Measurements from ENCODE around the gene ANGEL1.

ANGEL1 gene

DNA sequence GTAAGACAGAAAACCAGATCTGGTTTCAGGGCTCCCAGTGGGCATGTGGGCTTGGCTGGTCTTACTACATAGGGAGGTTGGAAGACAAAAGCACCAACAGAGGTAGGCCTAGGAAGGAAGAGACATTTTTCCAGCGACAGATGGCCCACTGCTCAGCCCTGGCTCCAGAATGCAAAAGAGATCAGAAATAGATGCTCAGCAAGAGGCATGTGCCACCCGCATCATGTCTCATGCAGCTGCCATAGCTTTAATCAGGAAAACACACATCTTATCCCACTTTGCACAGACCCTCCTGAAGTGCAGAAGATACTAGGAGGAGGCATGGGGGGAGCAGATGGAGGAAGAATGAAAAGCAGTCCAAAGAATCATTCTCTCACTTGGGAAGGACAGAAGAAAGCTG is 26.1 kb downstream of the ANGEL1 start:
- Histone ChIP-seq H3K4me3 (ENCODE audit: low read length) (no peak overlapping the region), H3K9ac (ENCODE audit: low read depth, low read length) (no peak overlapping the region), H3K4me1 (ENCODE audit: insufficient read depth, low read length) (no peaks in the 10 kb centered on the region), H3K27me3 (ENCODE audit: insufficient read depth, low read length) (no peaks in the 10 kb centered on the region), H3K27ac (ENCODE audit: low read depth, low read length) (no peak overlapping the region), H3K36me3 (ENCODE audit: insufficient read depth, low read length) (peaks cover 74% of the 10 kb centered on the region), H3K9me3 (ENCODE audit: insufficient read depth, low read depth, low read length) (no peaks in the 10 kb centered on the region)
- WGBS: 94% methylated on average over 2 of the region's 2 CpGs

DNA sequence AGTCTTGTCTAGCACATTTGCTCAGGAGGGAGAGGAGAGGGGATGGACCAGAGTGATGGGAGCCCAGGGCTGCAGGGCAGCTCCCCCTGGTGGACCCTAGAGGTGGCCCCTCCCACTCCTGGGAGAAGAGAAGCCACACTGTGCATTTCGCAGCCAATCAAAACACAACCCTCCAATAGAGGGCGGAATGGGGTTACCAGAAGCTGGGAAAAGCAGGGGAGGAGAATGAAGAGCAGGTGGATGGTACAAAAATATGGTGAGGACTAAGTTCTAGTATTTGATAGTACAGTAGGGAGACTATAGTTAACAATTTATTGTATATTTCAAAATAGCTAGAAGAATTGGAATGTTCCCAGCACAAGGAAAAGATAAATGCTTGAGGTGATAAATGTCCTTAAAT is 27.8 kb downstream of the ANGEL1 start:
- peaks cover 65% of the 10 kb centered on the region for H3K36me3 ChIP-seq (ENCODE audit: insufficient read depth, low read length)
- H3K4me3 ChIP-seq (ENCODE audit: low read length): no peak overlapping the region
- no peak overlapping the region for H3K9ac ChIP-seq (ENCODE audit: low read depth, low read length)
- H3K27me3 ChIP-seq (ENCODE audit: insufficient read depth, low read length): no peaks in the 10 kb centered on the region
- H3K27ac ChIP-seq (ENCODE audit: low read depth, low read length): no peak overlapping the region
- no peaks in the 10 kb centered on the region for H3K9me3 ChIP-seq (ENCODE audit: insufficient read depth, low read depth, low read length)
- no peaks in the 10 kb centered on the region for H3K4me1 ChIP-seq (ENCODE audit: insufficient read depth, low read length)
- WGBS: 17% methylated on average over 1 of the region's 2 CpGs

DNA sequence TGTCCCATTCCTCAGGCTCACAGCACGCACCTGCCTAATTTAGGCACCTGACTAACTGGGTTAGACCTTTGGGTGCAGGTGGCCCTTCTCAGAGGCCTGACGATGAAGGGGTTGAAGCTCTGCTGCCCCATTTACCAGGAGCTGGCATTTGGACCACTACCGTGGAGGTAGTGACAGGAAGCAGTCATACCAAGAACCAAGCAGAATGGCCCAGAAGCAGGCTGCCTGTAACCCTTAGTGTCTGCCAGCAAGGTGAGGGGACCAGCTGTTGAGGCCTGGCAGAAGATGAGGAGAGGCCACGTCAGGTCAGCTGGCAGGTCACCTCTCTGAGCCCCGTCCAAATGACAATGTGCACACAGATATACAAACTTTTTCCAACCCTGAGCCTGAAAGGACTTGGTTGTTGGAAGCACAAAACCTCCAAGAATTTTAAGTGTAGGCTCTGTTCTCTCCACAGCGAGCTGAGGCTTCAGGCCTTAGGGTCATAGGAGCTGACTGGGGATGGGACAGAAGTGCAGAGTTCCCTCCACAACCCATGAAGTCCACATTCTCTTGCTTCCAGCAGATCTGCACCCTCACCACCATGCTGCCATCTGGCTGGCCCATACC is 28.3 kb downstream of the ANGEL1 start:
- 88% methylated on average over 6 of the region's 6 CpGs for WGBS
- no peak overlapping the region for H3K27ac ChIP-seq (ENCODE audit: low read depth, low read length)
- no peak overlapping the region for H3K4me3 ChIP-seq (ENCODE audit: low read length)
- no peaks in the 10 kb centered on the region for H3K9me3 ChIP-seq (ENCODE audit: insufficient read depth, low read depth, low read length)
- peaks cover 63% of the 10 kb centered on the region for H3K36me3 ChIP-seq (ENCODE audit: insufficient read depth, low read length)
- H3K4me1 ChIP-seq (ENCODE audit: insufficient read depth, low read length): no peaks in the 10 kb centered on the region
- no peak overlapping the region for H3K9ac ChIP-seq (ENCODE audit: low read depth, low read length)
- no peaks in the 10 kb centered on the region for H3K27me3 ChIP-seq (ENCODE audit: insufficient read depth, low read length)

DNA sequence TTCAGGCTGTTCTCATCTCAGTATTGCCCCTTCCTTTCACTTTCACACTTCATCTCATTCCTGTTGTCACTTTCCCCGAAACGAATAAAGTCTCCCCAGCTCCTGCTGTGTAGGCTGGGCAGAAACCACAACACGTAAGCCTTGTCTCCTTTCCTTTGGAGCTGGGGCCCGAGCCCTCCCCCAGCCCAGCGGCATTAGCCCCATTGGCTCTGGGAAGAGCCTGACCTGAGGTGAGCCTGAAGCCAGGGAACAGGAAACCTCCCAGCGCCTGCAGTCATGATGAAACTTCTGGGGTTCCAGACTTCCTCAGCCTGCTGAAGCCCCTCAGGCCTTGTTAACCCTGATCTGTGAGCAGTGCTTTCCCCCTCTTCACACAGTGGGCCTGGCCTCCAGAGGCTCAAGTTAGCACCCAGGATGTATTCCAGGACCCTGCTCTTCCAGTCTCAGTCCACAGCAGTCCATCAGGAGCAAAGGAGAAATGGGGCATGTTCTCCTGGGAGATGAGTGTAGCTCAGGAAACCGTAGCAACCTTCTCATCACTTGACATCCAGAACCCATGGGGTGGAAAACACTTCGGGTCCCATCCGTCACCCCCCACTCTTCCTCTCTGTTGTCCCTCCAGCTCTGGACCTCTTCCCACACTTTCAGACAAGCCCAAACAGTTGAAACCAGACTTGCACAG is 29.7 kb downstream of the ANGEL1 start:
- Histone ChIP-seq H3K4me1 (ENCODE audit: insufficient read depth, low read length) (no peaks in the 10 kb centered on the region), H3K27me3 (ENCODE audit: insufficient read depth, low read length) (no peaks in the 10 kb centered on the region), H3K27ac (ENCODE audit: low read depth, low read length) (no peak overlapping the region), H3K9ac (ENCODE audit: low read depth, low read length) (no peak overlapping the region), H3K4me3 (ENCODE audit: low read length) (no peak overlapping the region), H3K36me3 (ENCODE audit: insufficient read depth, low read length) (peaks cover 50% of the 10 kb centered on the region), H3K9me3 (ENCODE audit: insufficient read depth, low read depth, low read length) (no peaks in the 10 kb centered on the region)
- WGBS: 77% methylated on average over 9 of the region's 9 CpGs

DNA sequence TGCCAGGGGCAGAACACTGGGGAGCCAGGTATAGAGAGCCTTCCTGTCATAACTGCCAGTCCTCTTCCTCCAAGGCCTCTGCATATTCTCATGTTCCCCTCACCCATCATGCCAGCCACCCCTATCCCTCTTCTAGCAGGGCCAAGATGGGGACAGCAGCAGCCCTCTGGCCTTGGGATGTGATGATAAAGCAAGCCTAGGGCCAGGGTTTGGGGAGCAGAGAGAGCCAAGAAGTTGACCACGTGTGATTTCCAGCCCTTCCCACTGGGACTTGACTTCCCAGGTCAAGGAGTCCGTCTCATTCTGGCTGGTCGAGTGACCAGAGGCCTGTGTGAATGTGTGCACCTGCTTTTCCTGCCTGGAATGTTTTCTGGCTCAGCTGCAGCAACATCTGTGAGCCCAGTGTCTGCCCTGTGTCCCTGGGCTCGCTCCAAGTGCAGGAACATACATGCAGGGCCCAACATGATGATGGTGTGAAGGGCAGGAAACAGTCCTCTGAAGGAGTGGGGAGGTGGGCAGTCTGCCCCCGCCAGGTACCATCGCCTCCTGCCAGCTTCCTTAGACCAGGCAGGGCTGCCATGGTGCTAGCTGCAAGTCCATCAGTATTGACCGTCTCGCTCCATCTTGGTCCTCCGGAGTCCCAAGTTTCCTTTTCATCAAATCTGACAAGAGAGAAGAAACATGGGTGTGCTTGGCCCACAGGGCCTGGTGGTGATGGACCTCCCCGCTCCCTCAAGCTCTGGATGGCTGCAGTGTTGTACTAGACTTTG is 30.4 kb downstream of the ANGEL1 start:
- Histone ChIP-seq H3K4me3 (ENCODE audit: low read length) (no peak overlapping the region), H3K27me3 (ENCODE audit: insufficient read depth, low read length) (no peaks in the 10 kb centered on the region), H3K4me1 (ENCODE audit: insufficient read depth, low read length) (no peaks in the 10 kb centered on the region), H3K9ac (ENCODE audit: low read depth, low read length) (no peak overlapping the region), H3K36me3 (ENCODE audit: insufficient read depth, low read length) (peaks cover 42% of the 10 kb centered on the region), H3K9me3 (ENCODE audit: insufficient read depth, low read depth, low read length) (no peaks in the 10 kb centered on the region), H3K27ac (ENCODE audit: low read depth, low read length) (no peak overlapping the region)
- 93% methylated on average over 10 of the region's 10 CpGs for WGBS

DNA sequence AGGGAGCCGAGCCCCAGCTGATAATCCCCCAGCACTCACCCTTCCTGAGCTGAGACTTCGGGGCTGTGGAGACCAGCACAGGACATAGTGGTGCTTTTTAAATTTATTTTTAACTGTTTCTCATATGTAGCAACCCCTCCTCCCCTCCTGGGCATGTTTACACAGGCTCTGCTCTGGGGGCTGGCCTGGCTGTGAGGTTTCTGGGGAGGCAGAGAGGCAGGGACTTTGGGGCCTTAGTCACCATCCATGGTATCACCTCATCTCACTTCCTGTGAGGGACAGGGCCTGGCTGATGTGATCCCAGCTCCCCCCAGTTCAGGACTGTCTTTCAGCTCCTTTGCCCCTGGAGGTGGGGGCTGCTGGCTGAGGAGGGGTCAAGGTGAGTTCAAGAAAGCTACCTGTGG is 31.0 kb downstream of the ANGEL1 start:
- WGBS: 88% methylated on average over 1 of the region's 2 CpGs
- Histone ChIP-seq H3K36me3 (ENCODE audit: insufficient read depth, low read length) (peaks cover 36% of the 10 kb centered on the region), H3K27me3 (ENCODE audit: insufficient read depth, low read length) (no peaks in the 10 kb centered on the region), H3K4me3 (ENCODE audit: low read length) (no peak overlapping the region), H3K4me1 (ENCODE audit: insufficient read depth, low read length) (no peaks in the 10 kb centered on the region), H3K27ac (ENCODE audit: low read depth, low read length) (no peak overlapping the region), H3K9ac (ENCODE audit: low read depth, low read length) (no peak overlapping the region), H3K9me3 (ENCODE audit: insufficient read depth, low read depth, low read length) (no peaks in the 10 kb centered on the region)

DNA sequence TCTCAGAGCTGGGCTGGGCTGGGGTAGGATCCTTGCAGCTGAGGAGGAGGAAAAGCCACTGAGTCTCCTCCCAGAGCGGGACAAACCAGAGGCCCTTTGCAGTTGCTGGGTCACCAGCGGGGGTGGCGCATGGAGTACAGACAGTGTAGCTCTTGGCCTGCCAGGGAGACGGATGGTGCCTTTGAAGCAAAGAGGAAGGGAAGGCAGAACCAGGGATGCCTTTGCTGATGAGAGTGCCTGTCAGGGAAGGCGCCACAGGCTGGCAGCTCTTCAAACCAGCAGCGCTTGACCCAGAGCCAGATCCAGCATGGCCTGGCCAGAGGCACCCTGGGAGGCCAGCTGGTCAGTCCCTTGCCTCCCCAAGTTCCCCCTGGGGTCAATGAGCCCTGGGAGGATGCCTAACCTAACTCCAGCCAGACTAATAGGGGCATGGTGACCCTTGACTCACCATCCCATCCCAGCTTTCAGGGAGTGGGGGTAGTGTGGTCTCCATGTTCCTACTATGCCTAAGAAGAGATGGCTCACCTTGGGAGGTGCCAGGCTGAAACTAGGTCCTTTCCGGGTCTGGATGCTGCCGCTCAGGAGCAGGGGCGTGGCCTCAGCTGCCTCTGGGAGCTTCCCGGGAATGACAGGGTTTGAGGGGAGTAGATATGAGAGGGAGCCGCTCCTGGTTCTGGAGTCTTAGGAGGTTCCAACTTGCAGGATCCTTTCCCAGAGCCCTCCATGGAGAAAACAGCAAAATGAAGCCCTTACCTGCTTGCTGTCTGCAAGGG is 31.6 kb downstream of the ANGEL1 start:
- Histone ChIP-seq H3K9me3 (ENCODE audit: insufficient read depth, low read depth, low read length) (no peaks in the 10 kb centered on the region), H3K36me3 (ENCODE audit: insufficient read depth, low read length) (peaks cover 33% of the 10 kb centered on the region), H3K4me3 (ENCODE audit: low read length) (no peak overlapping the region), H3K27me3 (ENCODE audit: insufficient read depth, low read length) (no peaks in the 10 kb centered on the region), H3K9ac (ENCODE audit: low read depth, low read length) (no peak overlapping the region), H3K4me1 (ENCODE audit: insufficient read depth, low read length) (no peaks in the 10 kb centered on the region), H3K27ac (ENCODE audit: low read depth, low read length) (no peak overlapping the region)
- 91% methylated on average over 11 of the region's 11 CpGs for WGBS

DNA sequence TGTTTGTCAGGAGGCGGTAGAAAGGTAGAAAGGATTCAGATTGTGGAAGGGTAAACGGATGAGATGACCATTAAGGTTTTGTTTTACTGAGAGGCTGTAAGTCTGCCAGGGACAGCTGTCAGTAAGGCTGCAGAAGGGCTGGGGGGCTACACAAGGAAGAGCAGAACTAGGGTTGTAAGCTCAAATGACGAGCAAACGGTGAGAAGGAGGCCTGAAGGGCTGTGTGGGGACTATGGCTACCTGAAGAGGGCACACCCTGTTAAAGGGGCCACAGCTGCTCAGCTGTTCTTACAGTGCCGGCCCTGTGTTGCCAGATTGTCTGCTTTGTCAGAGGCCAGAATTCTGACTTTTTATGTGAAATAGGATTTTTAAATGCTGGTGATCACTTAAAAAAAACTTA is 32.3 kb downstream of the ANGEL1 start:
- Histone ChIP-seq H3K4me1 (ENCODE audit: insufficient read depth, low read length) (no peaks in the 10 kb centered on the region), H3K9ac (ENCODE audit: low read depth, low read length) (no peak overlapping the region), H3K27ac (ENCODE audit: low read depth, low read length) (no peak overlapping the region), H3K27me3 (ENCODE audit: insufficient read depth, low read length) (no peaks in the 10 kb centered on the region), H3K4me3 (ENCODE audit: low read length) (no peak overlapping the region), H3K9me3 (ENCODE audit: insufficient read depth, low read depth, low read length) (no peaks in the 10 kb centered on the region), H3K36me3 (ENCODE audit: insufficient read depth, low read length) (peaks cover 33% of the 10 kb centered on the region)
- 73% methylated on average over 5 of the region's 5 CpGs for WGBS

DNA sequence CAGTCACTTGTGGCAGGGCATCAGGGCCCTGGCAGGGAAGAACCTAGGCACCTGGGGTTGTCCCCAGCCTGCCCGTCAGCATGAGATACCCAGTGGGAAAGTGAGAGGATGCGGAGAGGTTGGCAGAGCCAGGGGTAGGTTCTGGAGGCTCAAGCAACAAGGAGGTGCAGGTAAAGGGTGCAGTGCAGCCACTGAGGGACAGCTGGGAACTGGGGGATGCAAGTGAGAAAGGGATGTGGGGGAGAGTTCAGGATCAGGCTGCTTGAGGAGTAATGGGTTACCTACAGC is 32.7 kb downstream of the ANGEL1 start:
- Histone ChIP-seq H3K9me3 (ENCODE audit: insufficient read depth, low read depth, low read length) (no peaks in the 10 kb centered on the region), H3K9ac (ENCODE audit: low read depth, low read length) (no peak overlapping the region), H3K27me3 (ENCODE audit: insufficient read depth, low read length) (no peaks in the 10 kb centered on the region), H3K4me3 (ENCODE audit: low read length) (no peak overlapping the region), H3K36me3 (ENCODE audit: insufficient read depth, low read length) (peaks cover 33% of the 10 kb centered on the region), H3K4me1 (ENCODE audit: insufficient read depth, low read length) (no peaks in the 10 kb centered on the region), H3K27ac (ENCODE audit: low read depth, low read length) (no peak overlapping the region)
- 97% methylated on average over 2 of the region's 2 CpGs for WGBS

DNA sequence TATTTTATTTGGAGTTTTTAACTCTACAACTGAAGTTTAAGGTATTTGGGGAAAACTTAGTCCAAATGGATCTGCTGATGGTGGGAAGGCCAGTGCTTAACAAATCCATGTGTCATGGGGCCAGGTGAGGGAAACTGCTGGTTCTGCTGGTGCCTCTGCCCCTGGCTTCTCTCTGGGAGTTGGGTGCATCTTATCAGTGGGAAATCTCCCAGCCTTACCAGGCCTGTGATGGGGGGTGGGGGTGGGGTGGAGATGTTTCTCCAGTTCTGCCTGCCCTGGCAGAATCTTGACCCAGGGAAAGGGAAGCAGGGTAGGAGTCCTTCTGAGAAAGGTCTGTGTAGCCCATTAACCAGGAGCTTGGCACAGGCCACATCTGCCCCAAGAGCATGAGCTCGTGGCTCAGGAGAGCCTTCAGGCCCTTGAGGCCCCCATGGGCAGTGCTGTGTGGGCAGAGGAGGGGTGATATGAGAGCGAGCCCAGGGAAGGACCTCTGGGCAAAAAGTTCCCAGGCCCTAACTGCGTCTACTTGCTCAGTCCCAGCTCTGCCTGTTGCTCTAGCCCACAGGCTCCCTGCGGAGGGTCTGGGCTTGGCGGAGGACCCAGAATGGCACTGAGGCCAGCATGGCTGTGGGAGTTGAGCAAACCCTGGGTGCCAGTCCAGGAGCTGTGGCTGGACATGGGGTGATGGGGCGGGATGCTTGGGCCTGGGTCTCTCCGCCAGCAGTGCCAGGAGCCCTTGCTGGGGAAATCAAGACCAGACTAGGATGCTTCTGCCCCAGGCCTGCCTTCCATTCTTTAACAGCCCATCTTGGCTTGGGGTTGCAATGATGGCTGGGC is 33.2 kb downstream of the ANGEL1 start:
- no peak overlapping the region for H3K27ac ChIP-seq (ENCODE audit: low read depth, low read length)
- no peak overlapping the region for H3K4me3 ChIP-seq (ENCODE audit: low read length)
- H3K4me1 ChIP-seq (ENCODE audit: insufficient read depth, low read length): no peaks in the 10 kb centered on the region
- H3K36me3 ChIP-seq (ENCODE audit: insufficient read depth, low read length): peaks cover 32% of the 10 kb centered on the region
- no peaks in the 10 kb centered on the region for H3K9me3 ChIP-seq (ENCODE audit: insufficient read depth, low read depth, low read length)
- H3K27me3 ChIP-seq (ENCODE audit: insufficient read depth, low read length): no peaks in the 10 kb centered on the region
- no peak overlapping the region for H3K9ac ChIP-seq (ENCODE audit: low read depth, low read length)
- WGBS: 93% methylated on average over 7 of the region's 7 CpGs
